Progenitor cell of endocrine pancreas (in vitro differentiated cells): Measurements from ENCODE around the gene PPDPF. TPM values are rescaled to one million over a fixed set of nuclear protein-coding genes. Genes with fewer than 3 reads are reported as not detected.
A peak's percentile ranks its signal among the peaks of the same experiment; 100 is the strongest.

ENCODE experiments used
- DNase-seq: peaks from one replicate; pipeline ENCODE4 v3.0.0; 2021; ENCODE audit warnings: low spot score; ENCODE audit not compliant: unreplicated experiment
- H3K27ac Mint-ChIP-seq: 2 replicates; pipeline ENCODE4 v1.8.0; 2021; ENCODE audit warnings: mild to moderate bottlenecking, moderate library complexity, mixed read lengths
- H3K27me3 Mint-ChIP-seq: 2 replicates; pipeline ENCODE4 v1.8.0; 2021; ENCODE audit warnings: mixed read lengths
- H3K36me3 Mint-ChIP-seq: 2 replicates; pipeline ENCODE4 v1.8.0; 2022; ENCODE audit warnings: mixed read lengths; ENCODE audit not compliant: insufficient read depth
- H3K4me1 Mint-ChIP-seq: 2 replicates; pipeline ENCODE4 v1.8.0; 2021; ENCODE audit warnings: low read depth, mixed read lengths
- H3K4me3 Mint-ChIP-seq: 2 replicates; pipeline ENCODE4 v1.8.0; 2021; ENCODE audit warnings: low read depth, mild to moderate bottlenecking, moderate library complexity, mixed read lengths
- H3K9me3 Mint-ChIP-seq: 2 replicates; pipeline ENCODE4 v1.8.0; 2021; ENCODE audit warnings: low read depth, mixed read lengths
- CTCF ChIP-seq: fragments of 200-600 bp; sonication (generic); IDR thresholded peaks from one replicate; pipeline ENCODE4 v1.5.0; 2021; ENCODE audit warnings: antibody characterized with exemption, mild to moderate bottlenecking; ENCODE audit not compliant: unreplicated experiment
- total RNA-seq: library from RNA; stranded (reverse); gene quantifications from 2 replicates; pipeline ENCODE4 v1.2.1, GENCODE V29; 2021

PPDPF gene
- total RNA-seq, 1 donor from 2014 or later = 374 TPM

DNA sequence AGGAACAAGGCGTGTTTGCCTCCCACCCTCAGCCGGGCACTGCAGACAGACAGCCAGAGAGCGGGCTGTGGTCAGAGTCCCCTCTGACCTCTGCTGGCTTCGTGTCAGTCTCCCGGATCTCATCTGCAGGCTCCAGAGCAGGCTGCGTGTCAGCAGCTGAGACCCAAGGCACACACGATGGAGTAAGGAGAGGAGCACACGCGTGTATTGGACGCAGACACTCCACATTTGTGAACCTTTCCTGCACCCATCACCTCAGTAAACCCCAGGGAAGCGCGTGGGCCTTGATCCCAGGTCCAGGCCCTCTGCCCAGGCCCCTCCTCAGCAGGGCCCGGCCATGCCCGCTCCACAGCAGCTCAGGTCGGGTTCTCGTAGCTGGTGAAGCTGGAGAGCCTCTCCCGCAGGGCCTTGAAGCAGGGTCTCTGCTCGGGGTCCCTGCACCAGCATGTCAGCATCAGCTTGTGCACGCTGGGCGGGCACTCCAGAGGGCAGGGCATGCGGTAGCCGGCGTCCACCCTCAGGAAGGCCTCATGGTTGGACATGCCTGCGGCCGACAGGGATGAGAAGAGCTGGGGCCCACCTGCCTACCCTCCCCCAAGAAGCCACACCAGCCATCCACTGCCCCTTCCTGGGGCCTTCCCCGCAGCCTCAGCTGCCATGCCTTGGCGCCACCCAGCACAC is 8.8 kb downstream of the PPDPF start:
- peak; percentile 8 for DNase-seq
- Mint-ChIP-seq H3K4me3 (no peak overlapping the region), H3K27ac (no peak overlapping the region), H3K4me1 (peaks cover 4% of the 10 kb centered on the region), H3K9me3 (no peaks in the 10 kb centered on the region), H3K27me3 (no peaks in the 10 kb centered on the region), H3K36me3 (peaks cover 2% of the 10 kb centered on the region)
- TF ChIP-seq CTCF = no peak

DNA sequence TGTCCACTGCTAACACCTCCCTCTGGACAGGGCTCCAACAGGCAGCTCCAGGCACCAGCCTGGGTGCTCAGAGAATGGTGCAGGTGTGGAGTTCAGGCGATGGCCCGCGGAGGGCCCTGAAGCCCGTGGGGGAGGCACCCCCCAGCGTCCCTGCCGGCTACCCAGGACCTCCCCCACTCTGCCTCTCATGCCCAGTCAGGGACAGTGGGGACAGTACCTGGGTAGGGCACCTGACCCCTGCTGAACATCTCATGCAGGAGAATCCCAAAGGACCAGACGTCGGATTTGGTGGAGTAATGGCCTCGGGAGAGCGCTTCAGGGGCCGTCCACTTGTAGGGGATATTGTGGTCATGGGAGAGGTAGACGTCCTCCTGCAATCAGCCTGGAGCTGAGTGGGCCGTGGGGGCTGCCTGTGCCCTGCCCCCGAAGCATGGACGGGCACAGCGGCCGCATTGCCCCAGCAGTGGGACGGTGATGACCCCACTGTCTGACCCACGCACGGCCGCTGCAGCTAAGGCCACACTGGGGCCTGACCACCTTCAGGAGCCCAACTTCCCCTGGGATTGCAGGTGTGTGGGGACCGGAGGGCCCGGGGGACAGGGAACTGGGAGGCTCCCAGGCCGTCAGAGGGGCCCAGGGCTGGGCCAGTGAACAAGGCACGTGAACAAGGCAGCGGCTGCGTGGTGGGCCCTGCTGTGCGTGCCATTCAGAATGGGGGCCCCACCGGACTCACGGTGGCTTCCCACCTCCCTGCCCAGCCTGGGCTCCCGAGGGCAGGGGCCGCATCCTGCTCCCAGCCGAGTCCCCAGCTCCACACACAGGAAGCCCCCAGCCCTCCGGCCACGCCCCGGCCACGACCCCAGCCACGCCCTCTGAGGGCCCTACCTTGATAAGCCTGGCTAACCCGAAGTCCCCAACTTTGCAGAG is 9.6 kb downstream of the PPDPF start:
- H3K36me3 Mint-ChIP-seq = no peaks in the 10 kb centered on the region
- no peak for TF ChIP-seq CTCF
- peaks cover 2% of the 10 kb centered on the region for H3K4me1 Mint-ChIP-seq
- no peak overlapping the region for H3K27ac Mint-ChIP-seq
- peak; percentile 9 for DNase-seq
- no peaks in the 10 kb centered on the region for H3K27me3 Mint-ChIP-seq
- H3K9me3 Mint-ChIP-seq = no peaks in the 10 kb centered on the region
- no peak overlapping the region for H3K4me3 Mint-ChIP-seq

- Mint-ChIP-seq H3K36me3 (no peaks in the 10 kb centered on the region), H3K27me3 (no peaks in the 10 kb centered on the region), H3K4me3 (no peak overlapping the region), H3K4me1 (peaks cover 2% of the 10 kb centered on the region), H3K9me3 (no peaks in the 10 kb centered on the region), H3K27ac (peak overlapping the region; percentile 83)
- DNase-seq = peak; percentile 8
- no peak for TF ChIP-seq CTCF
Measured at GRCh38 chr20:63530788-63531160, 10.2 kb downstream of the PPDPF start.

- peak; percentile 8 for DNase-seq
- Mint-ChIP-seq H3K4me1 (peaks cover 3% of the 10 kb centered on the region), H3K27ac (peak overlapping the region; percentile 33), H3K36me3 (no peaks in the 10 kb centered on the region), H3K9me3 (no peaks in the 10 kb centered on the region), H3K27me3 (no peaks in the 10 kb centered on the region), H3K4me3 (no peak overlapping the region)
- no peak for TF ChIP-seq CTCF
Measured at GRCh38 chr20:63531686-63532448, 11.3 kb downstream of the PPDPF start.

DNA sequence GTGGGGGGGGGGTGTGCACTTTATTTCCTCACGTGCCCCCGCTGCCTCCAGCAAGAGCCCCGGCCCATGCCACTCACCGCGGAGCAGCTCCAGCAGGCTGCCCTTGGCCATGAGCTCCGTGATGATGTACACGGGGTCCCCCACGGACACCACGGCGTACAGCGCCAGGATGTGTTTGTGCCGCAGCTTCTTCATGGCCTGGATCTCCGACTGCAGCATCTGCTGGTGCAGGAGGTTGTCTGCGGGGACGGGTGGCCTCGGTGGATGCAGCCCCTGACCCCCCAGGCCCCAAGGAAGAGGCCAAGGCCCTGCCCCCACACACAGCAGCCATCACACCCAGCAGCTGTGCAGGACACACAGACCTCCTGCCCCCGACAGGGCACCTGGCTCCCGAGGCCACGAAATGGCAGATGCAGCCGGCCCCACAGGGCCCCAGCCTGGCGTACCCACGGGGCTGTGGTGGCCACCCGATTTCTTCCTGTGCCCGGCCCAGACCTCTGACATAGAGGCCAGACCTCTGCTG is 11.9 kb downstream of the PPDPF start:
- Mint-ChIP-seq H3K36me3 (no peaks in the 10 kb centered on the region), H3K27ac (no peak overlapping the region), H3K27me3 (no peaks in the 10 kb centered on the region), H3K4me3 (no peak overlapping the region), H3K4me1 (peaks cover 3% of the 10 kb centered on the region), H3K9me3 (no peaks in the 10 kb centered on the region)
- no peak for TF ChIP-seq CTCF
- DNase-seq = peak; percentile 9
